T-helper 1 cell treated with Interleukin-12 subunit alpha and Interleukin-12 subunit beta and Interleukin-4 antibody, amounts not matched to agents 30 μg/mL and 1 μg/mL, for 36 hours (primary cell): ENCODE results near the gene PPP1R9B.

Experiments used
- H3K27ac Mint-ChIP-seq: one replicate; pipeline ENCODE4 v1.8.0; 2021; ENCODE audit warnings: mild to moderate bottlenecking, mixed read lengths
- H3K27me3 Mint-ChIP-seq: one replicate; pipeline ENCODE4 v1.8.0; 2021; ENCODE audit warnings: low read depth, mixed read lengths
- H3K36me3 Mint-ChIP-seq: one replicate; pipeline ENCODE4 v1.8.0; 2021; ENCODE audit warnings: low read depth, mixed read lengths
- H3K4me1 Mint-ChIP-seq: one replicate; pipeline ENCODE4 v1.8.0; 2021; ENCODE audit warnings: low read depth, mixed read lengths
- H3K4me3 Mint-ChIP-seq: one replicate; pipeline ENCODE4 v1.8.0; 2021; ENCODE audit warnings: mild to moderate bottlenecking, moderate library complexity, mixed read lengths
- H3K9me3 Mint-ChIP-seq: one replicate; pipeline ENCODE4 v1.8.0; 2021; ENCODE audit warnings: mixed read lengths

PPP1R9B gene

DNA sequence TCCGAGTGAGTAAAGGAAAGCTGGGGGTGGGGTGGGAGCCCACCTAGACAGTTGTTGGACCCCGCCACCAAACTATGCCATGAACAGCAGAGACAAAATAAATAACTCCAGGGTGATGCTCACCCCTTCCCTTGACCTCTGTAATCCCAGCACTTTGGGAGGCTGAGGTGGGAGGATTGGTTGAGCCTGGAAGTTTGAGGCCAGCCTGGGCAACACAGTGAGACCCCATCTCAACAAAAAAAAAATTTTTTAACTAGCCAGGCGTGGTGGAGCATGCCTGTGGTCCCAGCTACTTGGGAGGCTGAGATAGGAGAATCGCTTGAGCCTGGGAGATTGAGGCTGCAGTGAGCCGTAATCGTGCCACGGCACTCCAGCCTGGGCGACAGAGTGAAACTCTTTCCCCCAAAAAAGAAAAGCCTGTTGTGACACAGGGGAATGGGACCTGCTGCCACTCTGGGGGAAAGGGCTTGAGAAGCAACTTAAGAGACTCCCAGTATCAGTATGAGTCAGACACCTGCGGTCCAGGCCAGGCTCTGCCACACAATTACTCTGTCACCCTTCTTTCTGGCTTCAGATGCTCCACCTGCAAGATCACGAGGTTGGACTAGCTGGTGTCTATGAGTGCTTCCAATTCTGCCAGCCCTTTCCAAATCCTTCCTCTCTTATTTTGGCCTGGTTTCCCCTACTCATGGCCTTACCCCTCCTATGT lies 20.3 kb upstream of the PPP1R9B start:
- Mint-ChIP-seq H3K27me3 (peaks cover 8% of the 10 kb centered on the region), H3K4me1 (peaks cover 13% of the 10 kb centered on the region), H3K4me3 (no peak overlapping the region), H3K9me3 (no peaks in the 10 kb centered on the region), H3K27ac (peak overlapping the region; percentile 43), H3K36me3 (no peaks in the 10 kb centered on the region)

- no peak overlapping the region for H3K4me3 Mint-ChIP-seq
- no peak overlapping the region for H3K27ac Mint-ChIP-seq
- peaks cover 13% of the 10 kb centered on the region for H3K4me1 Mint-ChIP-seq
- no peaks in the 10 kb centered on the region for H3K9me3 Mint-ChIP-seq
- peaks cover 8% of the 10 kb centered on the region for H3K27me3 Mint-ChIP-seq
- H3K36me3 Mint-ChIP-seq, result no peaks in the 10 kb centered on the region
Observed at GRCh38 chr17:50169881-50170459, 19.5 kb upstream of the PPP1R9B start.

DNA sequence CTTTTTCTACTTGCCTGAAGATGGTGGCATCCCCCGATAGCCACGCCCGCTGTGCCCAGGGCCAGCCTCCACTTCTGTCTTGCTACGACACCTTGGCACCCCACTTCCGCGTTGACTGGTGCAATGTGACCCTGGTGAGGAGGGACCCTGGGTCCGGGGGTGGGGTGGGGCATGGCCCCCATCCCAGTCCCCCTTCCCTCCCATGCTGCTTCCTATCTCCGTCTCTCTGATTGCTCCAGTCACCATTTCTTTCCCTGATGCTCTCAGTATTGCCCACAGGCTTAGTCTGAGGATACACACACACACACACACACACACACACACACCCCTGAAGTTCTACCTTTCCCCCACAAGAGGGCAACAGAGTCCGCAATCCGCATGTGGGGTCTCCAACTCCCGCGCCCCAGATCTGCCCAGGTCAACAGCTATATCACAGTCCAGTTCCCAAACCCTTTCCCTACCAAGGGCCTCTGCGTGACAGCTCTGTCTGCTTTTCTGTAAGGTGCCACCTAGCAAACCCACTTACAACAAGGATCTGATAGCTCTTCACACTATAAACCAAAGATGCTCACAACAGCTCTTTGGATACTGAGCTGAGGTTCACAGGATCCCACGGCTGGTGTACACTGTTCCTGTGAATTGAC lies 18.8 kb upstream of the PPP1R9B start:
- H3K27ac Mint-ChIP-seq, result peak overlapping the region; percentile 67
- H3K27me3 Mint-ChIP-seq, result peaks cover 8% of the 10 kb centered on the region
- H3K4me1 Mint-ChIP-seq, result peaks cover 13% of the 10 kb centered on the region
- no peaks in the 10 kb centered on the region for H3K9me3 Mint-ChIP-seq
- H3K36me3 Mint-ChIP-seq, result no peaks in the 10 kb centered on the region
- H3K4me3 Mint-ChIP-seq, result peak overlapping the region; percentile 24

GRCh38 chr17:50168319-50168718 lies 17.8 kb upstream of the PPP1R9B start:
- Mint-ChIP-seq H3K4me3 (no peak overlapping the region), H3K4me1 (peaks cover 19% of the 10 kb centered on the region), H3K27ac (peak overlapping the region; percentile 44), H3K27me3 (peaks cover 8% of the 10 kb centered on the region), H3K9me3 (no peaks in the 10 kb centered on the region), H3K36me3 (no peaks in the 10 kb centered on the region)

GRCh38 chr17:50167371-50167770 lies 16.9 kb upstream of the PPP1R9B start:
- Mint-ChIP-seq H3K27me3 (peaks cover 8% of the 10 kb centered on the region), H3K4me1 (peaks cover 23% of the 10 kb centered on the region), H3K9me3 (peaks cover 4% of the 10 kb centered on the region), H3K27ac (no peak overlapping the region), H3K36me3 (peaks cover 2% of the 10 kb centered on the region), H3K4me3 (no peak overlapping the region)

DNA sequence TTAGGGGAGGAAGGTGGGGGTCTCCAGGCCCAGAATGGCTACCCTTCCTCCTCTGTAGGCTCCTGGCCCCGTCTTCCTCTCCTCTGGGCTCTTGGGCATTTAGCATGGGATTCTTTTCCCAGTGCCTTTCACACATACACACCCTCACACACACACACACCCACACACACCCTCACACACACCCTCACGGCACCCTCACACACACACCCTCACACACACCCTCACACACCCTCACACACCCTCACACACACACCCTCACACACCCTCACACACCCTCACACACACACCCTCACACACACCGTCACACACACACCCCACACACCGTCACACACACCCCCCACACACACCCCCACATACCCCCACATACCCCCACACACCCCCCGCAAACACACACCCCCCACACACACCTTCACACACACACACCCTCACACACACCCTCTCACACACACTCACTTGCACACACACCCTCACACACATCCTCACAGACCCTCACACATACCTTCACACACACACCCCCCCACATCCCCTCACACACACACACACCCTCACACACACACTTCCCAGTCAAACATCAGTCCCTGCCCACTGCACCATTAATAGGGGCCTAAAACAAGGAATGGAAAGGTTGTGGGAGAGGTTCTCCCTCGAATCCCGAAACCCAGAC lies 16.2 kb upstream of the PPP1R9B start:
- no peak overlapping the region for H3K4me3 Mint-ChIP-seq
- peaks cover 7% of the 10 kb centered on the region for H3K9me3 Mint-ChIP-seq
- peaks cover 6% of the 10 kb centered on the region for H3K36me3 Mint-ChIP-seq
- H3K4me1 Mint-ChIP-seq, result peaks cover 28% of the 10 kb centered on the region
- H3K27ac Mint-ChIP-seq, result no peak overlapping the region
- peaks cover 8% of the 10 kb centered on the region for H3K27me3 Mint-ChIP-seq

- H3K4me1 Mint-ChIP-seq, result peaks cover 28% of the 10 kb centered on the region
- peaks cover 7% of the 10 kb centered on the region for H3K36me3 Mint-ChIP-seq
- H3K27ac Mint-ChIP-seq, result peak within 1 kb of the TSS; percentile 15
- H3K9me3 Mint-ChIP-seq, result peaks cover 9% of the 10 kb centered on the region
- no peak within 1 kb of the TSS for H3K4me3 Mint-ChIP-seq
- H3K27me3 Mint-ChIP-seq, result peaks cover 8% of the 10 kb centered on the region
Observed at GRCh38 chr17:50165867-50166517, 15.5 kb upstream of the PPP1R9B start, which contains the start of gene SGCA. Gene SGCA (plus strand): TSS chr17:50166005. CDS start chr17:50166041, 36 bp downstream.

DNA sequence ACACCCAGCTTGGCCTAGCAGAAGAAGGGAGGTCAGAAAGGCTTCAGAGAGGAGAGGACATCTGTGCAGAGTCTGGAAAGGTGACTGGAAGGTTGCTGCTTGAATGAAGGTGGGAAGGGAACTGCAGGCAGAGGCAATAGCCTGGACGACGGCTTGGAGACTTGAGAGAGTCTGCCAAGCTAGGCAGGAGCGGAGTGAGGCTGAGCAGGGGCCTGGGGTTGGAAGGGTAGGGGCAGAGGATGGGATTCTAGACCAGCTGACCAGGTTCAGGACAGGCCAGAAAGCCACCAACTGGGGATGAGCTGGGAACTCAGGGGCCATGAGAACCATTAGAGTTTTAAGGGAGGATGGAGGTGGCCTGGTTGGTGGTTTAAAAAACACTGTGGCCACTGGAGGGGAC lies 15.0 kb upstream of the PPP1R9B start:
- peaks cover 31% of the 10 kb centered on the region for H3K4me1 Mint-ChIP-seq
- H3K36me3 Mint-ChIP-seq, result peaks cover 7% of the 10 kb centered on the region
- H3K27ac Mint-ChIP-seq, result peak overlapping the region; percentile 15
- H3K27me3 Mint-ChIP-seq, result peaks cover 8% of the 10 kb centered on the region
- H3K4me3 Mint-ChIP-seq, result no peak overlapping the region
- peaks cover 9% of the 10 kb centered on the region for H3K9me3 Mint-ChIP-seq

DNA sequence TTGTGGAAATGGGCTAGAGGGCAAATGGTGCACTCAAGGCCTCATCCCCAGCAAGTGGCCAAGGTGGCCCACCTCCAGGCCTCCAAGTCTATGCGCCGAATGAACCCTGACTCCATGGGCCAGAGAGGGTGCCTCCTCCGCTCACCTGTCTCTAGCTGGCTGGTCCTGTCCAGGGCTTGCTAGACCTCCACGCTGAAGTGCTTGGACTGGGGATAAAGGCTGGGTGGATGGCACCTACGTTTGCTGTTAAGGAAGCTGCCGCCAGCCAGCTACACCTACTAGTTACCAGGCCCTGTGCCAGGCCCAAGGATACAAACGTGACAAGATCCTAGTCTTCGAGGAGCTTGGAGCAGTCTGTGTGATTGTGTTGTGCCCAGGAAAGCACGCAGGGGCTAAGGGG lies 14.6 kb upstream of the PPP1R9B start:
- peaks cover 9% of the 10 kb centered on the region for H3K9me3 Mint-ChIP-seq
- no peak overlapping the region for H3K4me3 Mint-ChIP-seq
- peaks cover 9% of the 10 kb centered on the region for H3K27me3 Mint-ChIP-seq
- peak overlapping the region; percentile 15 for H3K27ac Mint-ChIP-seq
- H3K36me3 Mint-ChIP-seq, result peaks cover 7% of the 10 kb centered on the region
- peaks cover 31% of the 10 kb centered on the region for H3K4me1 Mint-ChIP-seq

GRCh38 chr17:50164697-50164988 lies 14.2 kb upstream of the PPP1R9B start:
- peaks cover 13% of the 10 kb centered on the region for H3K27me3 Mint-ChIP-seq
- H3K4me3 Mint-ChIP-seq, result no peak overlapping the region
- H3K9me3 Mint-ChIP-seq, result peaks cover 9% of the 10 kb centered on the region
- H3K36me3 Mint-ChIP-seq, result peaks cover 7% of the 10 kb centered on the region
- no peak overlapping the region for H3K27ac Mint-ChIP-seq
- H3K4me1 Mint-ChIP-seq, result peaks cover 31% of the 10 kb centered on the region

GRCh38 chr17:50163843-50164696 lies 13.6 kb upstream of the PPP1R9B start:
- H3K27ac Mint-ChIP-seq, result no peak overlapping the region
- H3K36me3 Mint-ChIP-seq, result peaks cover 7% of the 10 kb centered on the region
- H3K9me3 Mint-ChIP-seq, result peaks cover 9% of the 10 kb centered on the region
- H3K4me3 Mint-ChIP-seq, result no peak overlapping the region
- peaks cover 10% of the 10 kb centered on the region for H3K27me3 Mint-ChIP-seq
- peaks cover 27% of the 10 kb centered on the region for H3K4me1 Mint-ChIP-seq

DNA sequence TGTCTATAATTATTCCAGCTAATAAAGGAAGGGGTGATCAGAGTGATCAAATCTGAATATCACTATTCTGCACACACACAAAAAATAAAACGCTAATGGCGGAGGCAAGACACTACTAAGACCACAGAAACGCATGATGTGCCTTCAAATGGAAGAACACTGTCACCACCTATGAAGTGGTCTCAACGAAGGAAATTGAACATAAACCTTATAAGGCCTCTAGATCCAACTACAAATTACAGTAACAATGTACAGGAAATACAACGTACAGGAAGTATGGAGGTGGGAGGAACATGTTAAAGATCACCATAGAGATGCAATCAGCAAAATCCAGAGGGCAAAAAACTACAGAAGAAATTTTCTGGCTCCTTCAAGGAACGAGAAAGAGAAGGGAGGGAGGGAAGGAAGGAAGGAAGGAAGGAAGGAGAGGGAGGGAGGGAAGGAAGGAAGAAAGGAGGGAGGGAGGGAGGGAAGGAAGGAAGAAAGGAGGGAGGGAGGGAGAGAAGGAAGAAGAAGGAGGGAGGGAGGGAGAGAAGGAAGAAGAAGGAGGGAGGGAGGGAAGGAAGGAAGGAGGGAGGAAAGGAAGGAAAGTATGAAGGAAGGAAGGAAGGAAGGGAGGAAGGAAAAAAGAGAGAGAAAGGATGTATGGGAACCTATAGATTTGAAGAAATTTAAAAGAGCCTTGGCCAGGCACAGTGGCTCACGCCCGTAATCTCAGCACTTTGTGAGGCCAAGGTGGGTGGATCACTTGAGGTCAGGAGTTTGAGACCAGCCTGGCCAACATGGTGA lies 12.2 kb upstream of the PPP1R9B start:
- H3K27ac Mint-ChIP-seq, result peak overlapping the region; percentile 84
- peaks cover 30% of the 10 kb centered on the region for H3K4me1 Mint-ChIP-seq

DNA sequence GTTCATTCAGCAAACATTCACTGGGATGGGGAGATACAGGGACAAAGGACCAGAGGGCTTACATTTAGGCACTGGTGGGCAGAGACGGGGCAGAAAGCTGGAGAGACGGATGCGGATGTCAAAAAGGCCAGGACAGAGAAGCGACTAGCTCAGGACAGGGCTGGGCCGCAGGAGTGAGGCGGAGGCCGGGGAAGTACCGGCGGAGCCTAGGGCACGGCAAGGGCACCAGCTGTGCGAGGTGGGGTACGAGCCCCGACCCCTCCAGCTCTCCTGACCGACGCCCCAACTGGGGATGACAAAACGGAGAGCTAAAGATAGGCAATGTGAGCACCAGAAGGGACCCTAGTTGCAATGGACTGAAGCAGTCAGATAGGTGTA lies 11.4 kb upstream of the PPP1R9B start:
- Mint-ChIP-seq H3K27me3 (peaks cover 6% of the 10 kb centered on the region), H3K36me3 (peaks cover 7% of the 10 kb centered on the region)

More for the DNA sequence above, 12.2 kb upstream of the PPP1R9B start:
- peak overlapping the region; percentile 2 for H3K4me3 Mint-ChIP-seq
- H3K36me3 Mint-ChIP-seq, result peaks cover 7% of the 10 kb centered on the region
- H3K9me3 Mint-ChIP-seq, result peaks cover 9% of the 10 kb centered on the region
- peaks cover 6% of the 10 kb centered on the region for H3K27me3 Mint-ChIP-seq

More for the DNA sequence above, 11.4 kb upstream of the PPP1R9B start:
- Mint-ChIP-seq H3K4me1 (peaks cover 30% of the 10 kb centered on the region), H3K4me3 (peak overlapping the region; percentile 68), H3K27ac (peak overlapping the region; percentile 91), H3K9me3 (peaks cover 9% of the 10 kb centered on the region)
